Measurements from ENCODE around the gene ZNF23. TPM values are rescaled to one million over a fixed set of nuclear protein-coding genes. Genes with fewer than 3 reads are reported as not detected.

ZNF23 gene
- total RNA-seq, 6 experiments from 2014 or later, result 3.1 to 4.8 (median 3.9) TPM

GRCh38 chr16:71476457-71477124, 14.5 kb upstream of the ZNF23 start:
- H3K9me3 ChIP-seq, result no peaks in the 10 kb centered on the region
- intact Hi-C loops (cut with DNase I), result no loop called here
- no peak for DNase-seq
- no peaks in the 10 kb centered on the region for H3K4me1 ChIP-seq
- no peak for ATAC-seq
- TF ChIP-seq POLR2A (IDR thresholded peaks at IDR 0.05) (no peak), CTCF (IDR thresholded peaks at IDR 0.05) (no peak)
- no peaks in the 10 kb centered on the region for H3K27me3 ChIP-seq
- no peak overlapping the region for H3K4me3 ChIP-seq
- peaks cover 0 to 45% (median 0%) of the 10 kb centered on the region in 4 donors for H3K36me3 ChIP-seq
- WGBS (ENCODE audit: insufficient coverage, low coverage, low lambda C conversion rate, missing lambda C conversion rate), result 91% methylated on average over 3 of the region's 4 CpGs
- no peak overlapping the region for H3K27ac ChIP-seq

GRCh38 chr16:71474864-71475263, 12.8 kb upstream of the ZNF23 start:
- Histone ChIP-seq H3K4me1 (no peaks in the 10 kb centered on the region), H3K4me3 (no peak overlapping the region), H3K9me3 (no peaks in the 10 kb centered on the region), H3K36me3 (peaks cover 0 to 40% (median 0%) of the 10 kb centered on the region in 4 donors), H3K27ac (no peak overlapping the region), H3K27me3 (no peaks in the 10 kb centered on the region)
- 94% methylated on average over 2 of the region's 3 CpGs for WGBS (ENCODE audit: insufficient coverage, low coverage, low lambda C conversion rate, missing lambda C conversion rate)
- TF ChIP-seq POLR2A (IDR thresholded peaks at IDR 0.05), result no peak
- no peak for TF ChIP-seq CTCF (IDR thresholded peaks at IDR 0.05)
- intact Hi-C loops (cut with DNase I), result no loop called here
- DNase-seq, result no peak
- ATAC-seq, result no peak

DNA sequence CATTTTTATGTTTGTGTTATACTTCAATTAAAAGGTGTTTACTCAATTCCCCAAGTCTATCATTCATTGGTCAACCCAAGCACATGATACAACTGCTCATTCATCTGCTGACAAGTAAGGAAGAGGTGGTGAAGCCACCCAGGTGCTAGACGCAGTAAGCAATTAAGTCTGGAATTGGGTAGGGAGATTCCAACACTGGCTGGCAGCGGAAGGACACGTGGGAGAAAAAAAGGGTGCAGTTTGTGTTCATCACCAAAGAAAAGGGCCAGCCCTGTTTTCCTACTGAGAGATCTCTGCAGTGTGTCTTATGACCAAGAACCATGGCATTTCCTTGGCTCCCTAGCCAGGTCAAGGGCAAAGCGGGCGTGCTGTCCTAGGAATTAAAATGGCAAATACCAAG, 11.8 kb upstream of the ZNF23 start:
- ATAC-seq (no peak), DNase-seq (no peak)
- Histone ChIP-seq H3K27ac (no peak overlapping the region), H3K36me3 (peaks cover 0 to 40% (median 0%) of the 10 kb centered on the region in 4 donors), H3K4me3 (no peak overlapping the region), H3K4me1 (no peaks in the 10 kb centered on the region), H3K27me3 (no peaks in the 10 kb centered on the region), H3K9me3 (no peaks in the 10 kb centered on the region)
- TF ChIP-seq POLR2A (IDR thresholded peaks at IDR 0.05), result no peak
- no peak for TF ChIP-seq CTCF (IDR thresholded peaks at IDR 0.05)
- intact Hi-C loops (cut with DNase I), result no loop called here
- WGBS (ENCODE audit: insufficient coverage, low coverage, low lambda C conversion rate, missing lambda C conversion rate), result 95% methylated on average over 5 of the region's 5 CpGs

GRCh38 chr16:71472931-71473330, 10.9 kb upstream of the ZNF23 start:
- no peaks in the 10 kb centered on the region for H3K4me1 ChIP-seq
- peaks cover 0 to 31% (median 0%) of the 10 kb centered on the region in 4 donors for H3K36me3 ChIP-seq
- no peaks in the 10 kb centered on the region for H3K9me3 ChIP-seq
- H3K27me3 ChIP-seq, result no peaks in the 10 kb centered on the region
- 80% methylated on average over 2 of the region's 2 CpGs for WGBS (ENCODE audit: insufficient coverage, low coverage, low lambda C conversion rate, missing lambda C conversion rate)
- no peak for TF ChIP-seq CTCF (IDR thresholded peaks at IDR 0.05)
- no peak for TF ChIP-seq POLR2A (IDR thresholded peaks at IDR 0.05)
- H3K4me3 ChIP-seq, result no peak overlapping the region
- ATAC-seq, result no peak
- no peak overlapping the region for H3K27ac ChIP-seq
- intact Hi-C loops (cut with DNase I), result no loop called here
- no peak for DNase-seq

Data from right lobe of liver (tissue), 6 donors.